G401.6 (cell line): ENCODE data around the gene KIAA1217.

ENCODE experiments used
- FAIRE-seq: peaks from 2 replicates; lab custom pipeline; 2012; peaks lifted over from hg19 to GRCh38; lab: Jason Lieb, UNC

The KIAA1217 gene

GRCh38 chr10:24208661-24209431 is at the start of gene KIAA1217:
Gene KIAA1217 (plus strand): TSS chr10:24209138. CDS start chr10:24209194, 56 bp downstream.
- no peak for FAIRE-seq

DNA sequence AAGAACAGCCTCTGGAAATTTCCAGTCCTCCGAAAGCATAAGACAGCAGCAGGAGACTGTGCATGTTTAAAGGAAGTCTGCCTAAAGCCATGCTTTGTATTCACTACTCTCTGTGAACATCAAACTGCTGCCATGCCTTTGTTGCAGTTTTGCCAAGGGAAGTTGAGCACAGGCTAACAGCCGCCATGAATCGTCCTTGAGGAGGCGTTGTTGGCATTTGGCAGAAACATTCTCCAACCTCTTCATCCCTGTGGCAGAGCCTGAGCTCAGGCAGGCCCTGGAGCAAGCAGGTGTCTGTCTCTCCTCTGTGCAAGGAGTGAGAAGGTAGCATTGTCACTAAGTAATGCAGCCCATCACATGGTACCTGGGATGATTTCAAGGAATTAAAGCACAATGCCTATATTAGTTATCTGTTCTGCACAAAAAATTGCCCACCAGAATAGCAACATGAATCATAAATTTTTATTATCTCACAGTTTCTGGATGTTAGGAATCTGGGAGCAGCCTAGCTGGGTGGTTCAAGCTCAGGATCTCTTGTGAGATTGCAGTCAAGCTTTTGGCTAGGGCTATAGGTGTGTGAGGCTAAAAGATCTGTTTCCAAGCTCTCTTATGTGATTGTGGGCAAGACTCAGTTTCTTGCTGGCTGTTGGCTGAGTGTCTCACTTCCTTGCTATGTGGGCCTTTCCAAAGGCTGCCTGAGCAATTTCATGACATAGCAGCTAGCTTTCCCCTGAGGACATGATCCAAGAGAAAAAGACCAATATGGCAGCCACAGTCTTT is 46.5 kb upstream of the KIAA1217 start:
- FAIRE-seq, result no peak

GRCh38 chr10:24163485-24163884 is 45.5 kb upstream of the KIAA1217 start:
- FAIRE-seq, result no peak

GRCh38 chr10:24168258-24169170 is 40.4 kb upstream of the KIAA1217 start:
- no peak for FAIRE-seq

- no peak for FAIRE-seq
Measured at GRCh38 chr10:24170199-24170598, 38.7 kb upstream of the KIAA1217 start.

GRCh38 chr10:24172909-24173308 is 36.0 kb upstream of the KIAA1217 start:
- FAIRE-seq, result no peak

DNA sequence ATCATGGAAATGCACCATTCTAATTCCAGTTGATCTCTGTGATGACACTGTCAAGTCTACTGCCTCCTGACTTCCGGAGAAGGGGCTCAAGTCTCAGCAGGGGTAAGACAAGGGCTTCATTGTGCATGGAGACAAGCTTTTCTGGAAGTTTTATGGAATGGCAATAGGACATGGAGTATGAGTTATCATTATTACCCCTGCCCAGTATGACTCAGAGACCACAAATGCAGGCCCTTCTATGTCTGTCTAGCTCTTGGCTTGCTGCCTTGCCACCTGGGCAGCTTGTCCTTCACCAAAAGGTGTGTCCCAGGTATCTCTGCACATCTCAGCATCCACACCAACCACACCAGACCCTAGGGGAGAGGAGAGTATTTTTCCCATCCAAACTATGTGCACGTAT is 34.9 kb upstream of the KIAA1217 start:
- FAIRE-seq, result no peak

- no peak for FAIRE-seq
Measured at GRCh38 chr10:24176658-24177057, 32.3 kb upstream of the KIAA1217 start.

- FAIRE-seq, result no peak
Measured at GRCh38 chr10:24177636-24178035, 31.3 kb upstream of the KIAA1217 start.

GRCh38 chr10:24180891-24181290 is 28.0 kb upstream of the KIAA1217 start:
- no peak for FAIRE-seq

GRCh38 chr10:24184455-24184854 is 24.5 kb upstream of the KIAA1217 start:
- no peak for FAIRE-seq

- no peak for FAIRE-seq
Measured at GRCh38 chr10:24193330-24193729, 15.6 kb upstream of the KIAA1217 start.

DNA sequence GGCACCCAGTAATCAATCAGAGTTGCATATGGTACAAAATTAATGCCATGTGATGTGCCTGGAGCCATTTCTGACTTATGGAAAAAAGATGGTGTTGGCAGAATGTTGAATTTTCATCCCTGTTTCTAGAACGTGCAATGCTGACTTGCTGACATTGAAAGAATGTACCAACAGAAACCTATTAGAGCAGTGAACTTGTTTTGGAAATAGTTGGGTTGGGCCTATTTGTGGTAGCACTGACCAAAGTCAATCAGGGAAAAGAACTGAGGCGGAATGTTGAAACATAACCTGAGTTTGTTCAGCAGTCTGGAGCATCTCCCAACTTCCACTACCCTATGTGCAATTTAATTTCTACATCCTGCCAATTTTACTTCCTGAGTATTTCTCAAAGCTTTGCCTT is 11.7 kb upstream of the KIAA1217 start:
- no peak for FAIRE-seq

- no peak for FAIRE-seq
Measured at GRCh38 chr10:24201503-24202180, 7.3 kb upstream of the KIAA1217 start.

GRCh38 chr10:24202181-24202570 is 6.8 kb upstream of the KIAA1217 start:
- FAIRE-seq, result no peak

- FAIRE-seq, result no peak
Measured at GRCh38 chr10:24205821-24206220, 3.1 kb upstream of the KIAA1217 start.

DNA sequence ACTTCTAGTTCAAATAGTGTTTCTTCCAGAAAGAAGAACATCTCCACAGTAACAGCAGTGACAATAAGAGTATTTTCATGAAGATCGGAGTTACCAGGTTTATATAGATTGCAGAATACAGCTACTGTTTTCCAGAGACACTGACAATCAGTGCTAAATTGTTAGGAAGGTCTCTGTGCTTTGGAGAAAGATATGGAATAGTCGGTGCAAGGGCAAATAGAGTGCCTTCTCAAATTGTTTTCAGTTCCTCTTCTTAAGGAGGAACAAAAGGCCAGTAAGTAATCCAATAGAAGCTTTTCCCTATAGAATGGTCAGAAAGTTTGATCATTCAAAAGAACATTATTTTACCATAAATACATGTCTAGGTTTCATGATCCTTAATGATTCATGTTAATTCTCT is 2.6 kb upstream of the KIAA1217 start:
- no peak for FAIRE-seq

- no peak for FAIRE-seq
Measured at GRCh38 chr10:24206926-24207325, 2.0 kb upstream of the KIAA1217 start.

DNA sequence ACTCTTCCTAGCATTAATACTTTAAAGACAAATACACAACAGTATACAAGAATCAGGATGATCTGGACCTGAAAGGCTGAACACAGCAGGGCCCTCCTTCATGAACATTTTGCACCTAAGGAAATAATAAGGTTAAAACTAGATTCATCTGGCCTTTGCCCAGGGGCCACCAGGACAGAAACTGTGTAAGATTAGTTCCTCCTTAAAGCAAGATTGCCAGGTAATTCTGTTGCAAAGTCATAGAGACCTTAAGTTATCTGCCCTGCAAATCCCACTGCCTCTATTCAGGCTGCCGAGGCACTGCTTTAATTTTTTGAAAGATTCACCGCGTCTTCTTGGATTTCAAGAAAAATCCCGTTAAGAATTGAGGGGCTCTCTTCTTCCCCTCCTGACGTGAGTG is 1.6 kb upstream of the KIAA1217 start:
- FAIRE-seq, result no peak

- FAIRE-seq, result no peak
Measured at GRCh38 chr10:24207781-24208611, 942 bp upstream of the KIAA1217 start.

DNA sequence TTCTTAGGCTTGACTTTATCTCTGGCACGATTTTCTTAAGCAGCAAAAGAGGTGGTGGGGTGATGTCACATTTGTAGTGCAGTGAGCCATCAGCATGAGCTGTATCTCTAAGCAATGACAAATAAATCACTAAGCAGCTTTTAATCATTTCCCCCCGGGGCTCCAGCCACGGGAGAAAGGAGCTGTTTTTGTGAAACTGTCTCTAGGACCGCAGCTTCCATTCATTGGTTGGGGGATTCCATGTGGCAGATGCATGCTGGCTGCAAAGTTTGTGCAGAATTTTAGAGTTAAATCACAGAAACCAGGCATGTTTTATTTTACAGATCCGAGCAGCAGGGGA is 464 bp downstream of the KIAA1217 start:
- no peak for FAIRE-seq
